GM19099 (cell line): ENCODE measurements around the gene SGCD.

Experiments used
- POLR2A ChIP-seq: IDR thresholded peaks from 3 replicates; pipeline ENCODE4 v1.6.1; 2011; ENCODE audit warnings: low read depth; ENCODE audit not compliant: insufficient read length; ENCODE audit errors: extremely low read depth

Gene SGCD

GRCh38 chr5:156444753-156445291 is 117.9 kb downstream of the SGCD start:
- no peak for TF ChIP-seq POLR2A

- TF ChIP-seq POLR2A: no peak
Observed at GRCh38 chr5:156446526-156446925, 119.6 kb downstream of the SGCD start.

GRCh38 chr5:156450778-156451177 is 123.8 kb downstream of the SGCD start:
- TF ChIP-seq POLR2A: no peak

GRCh38 chr5:156451505-156451904 is 124.5 kb downstream of the SGCD start:
- TF ChIP-seq POLR2A: no peak

DNA sequence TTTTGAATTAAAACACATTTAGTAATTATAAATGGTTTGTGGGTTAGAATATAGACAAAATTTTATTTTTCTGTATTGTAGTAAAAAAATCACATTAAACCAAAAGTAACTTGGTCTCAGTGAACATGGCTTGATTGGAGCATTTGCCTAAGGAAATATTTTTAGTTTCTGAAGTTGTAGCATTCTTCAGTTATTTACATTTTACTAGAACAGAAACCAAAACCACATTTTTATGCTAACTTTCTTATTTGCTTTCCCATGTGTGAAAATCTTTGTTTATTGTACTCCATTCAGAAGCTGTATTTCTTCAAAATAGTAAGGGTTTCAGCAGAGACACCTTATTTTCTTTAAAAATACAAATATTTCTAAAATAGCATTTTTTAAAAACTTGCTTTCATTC is 129.9 kb downstream of the SGCD start:
- no peak for TF ChIP-seq POLR2A

DNA sequence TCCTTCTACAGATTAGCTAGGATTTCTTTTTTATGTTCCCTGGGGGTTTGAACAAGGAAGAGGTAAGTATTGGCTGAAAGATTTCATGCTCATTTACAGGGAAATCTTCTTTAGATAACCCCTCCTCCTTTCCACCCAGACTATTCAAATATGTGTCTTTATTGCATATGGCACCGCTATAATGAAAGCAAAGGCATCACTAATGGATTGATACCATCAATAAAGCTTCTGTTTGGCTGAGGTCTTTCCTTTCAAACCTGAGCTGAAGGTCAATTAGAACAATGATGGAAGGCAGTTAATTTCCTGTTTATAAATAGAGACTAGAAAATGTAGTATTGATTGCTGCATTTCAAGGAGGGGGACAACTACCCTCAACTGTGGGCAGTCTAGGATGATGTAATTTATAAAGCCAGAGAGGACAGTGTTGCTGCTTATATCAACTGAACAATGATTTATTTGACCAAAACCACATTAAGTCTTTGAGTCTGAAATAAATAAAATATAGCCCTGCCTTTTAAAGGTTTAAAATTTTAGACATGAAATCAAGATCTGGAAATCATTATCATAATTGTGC is 132.9 kb downstream of the SGCD start:
- no peak for TF ChIP-seq POLR2A

GRCh38 chr5:156460471-156460870 is 133.5 kb downstream of the SGCD start:
- no peak for TF ChIP-seq POLR2A

DNA sequence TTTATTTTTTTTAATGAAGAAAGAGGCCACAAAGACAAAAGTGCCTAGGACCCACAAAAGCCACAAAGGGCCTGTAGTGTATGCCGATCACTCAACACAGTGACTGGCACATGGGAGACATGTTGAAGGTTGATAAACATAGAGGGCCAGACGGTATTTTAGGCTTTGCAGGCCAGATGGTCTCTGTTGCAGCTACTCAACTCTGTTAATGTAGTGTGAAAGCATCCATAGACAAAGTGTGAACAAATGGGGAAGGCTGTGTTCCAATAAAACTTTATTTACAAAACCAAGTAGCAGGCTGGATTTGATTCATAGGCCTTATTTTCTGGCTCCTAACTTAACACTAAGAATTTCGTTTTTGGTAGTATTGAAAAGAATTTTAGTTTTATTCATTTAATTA is 139.9 kb downstream of the SGCD start:
- no peak for TF ChIP-seq POLR2A

DNA sequence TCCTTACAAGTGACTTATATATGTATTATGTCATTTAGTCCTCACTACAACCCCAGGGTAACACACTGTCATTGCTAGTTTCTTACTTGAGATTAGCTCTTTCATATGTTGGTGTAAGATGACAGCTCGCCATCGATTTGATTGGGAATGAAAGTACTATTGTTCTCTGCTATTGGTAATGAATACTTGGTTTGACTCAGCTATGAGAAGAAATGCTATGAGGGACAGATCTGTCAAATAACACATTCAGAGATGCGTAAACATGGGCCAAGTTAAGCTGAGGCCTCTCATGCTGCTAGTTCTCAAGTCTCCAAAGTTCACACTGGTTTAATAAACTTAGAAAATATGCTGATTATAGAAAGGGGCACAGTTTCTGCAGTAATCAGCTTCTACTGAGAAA is 142.7 kb downstream of the SGCD start:
- TF ChIP-seq POLR2A: no peak

GRCh38 chr5:156471893-156472292 is 144.9 kb downstream of the SGCD start:
- no peak for TF ChIP-seq POLR2A

GRCh38 chr5:156473269-156473908 is 146.4 kb downstream of the SGCD start:
- no peak for TF ChIP-seq POLR2A

GRCh38 chr5:156474251-156474650 is 147.3 kb downstream of the SGCD start:
- TF ChIP-seq POLR2A: no peak

- TF ChIP-seq POLR2A: no peak
Observed at GRCh38 chr5:156475182-156476157, 148.5 kb downstream of the SGCD start.

- TF ChIP-seq POLR2A: no peak
Observed at GRCh38 chr5:156476158-156476551, 149.2 kb downstream of the SGCD start.

DNA sequence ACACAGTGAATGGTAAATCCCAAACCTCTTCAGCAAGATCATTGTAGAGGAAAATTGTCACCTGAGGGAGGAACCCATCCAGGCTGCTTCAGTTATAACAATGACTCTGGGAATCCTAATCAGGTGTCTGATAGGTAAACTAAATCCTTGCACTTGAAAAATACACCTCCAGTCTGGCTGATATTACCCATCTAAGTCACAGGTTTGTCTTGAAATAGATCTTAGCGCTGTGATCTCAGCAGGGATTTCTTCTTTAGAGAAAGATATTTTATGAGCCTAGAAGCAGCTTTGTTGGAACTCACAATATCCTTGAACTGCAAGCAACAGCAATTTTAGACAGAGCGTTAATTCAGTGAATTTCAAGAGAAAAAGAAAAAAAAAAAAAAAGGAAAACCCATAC is 149.7 kb downstream of the SGCD start:
- no peak for TF ChIP-seq POLR2A
